AML-193 (cell line): ENCODE measurements around the gene SYCP1.
"Not testable (repeated sequence)": the region's sequence is repeated elsewhere in the genome, so short reads cannot be mapped to it uniquely, and the experiment has no call there.

Experiments used
- DNase-seq, 2 experiments: peaks; one replicate each; lab custom pipeline; 2025; lab: John Stamatoyannopoulos, UW

The SYCP1 gene

GRCh38 chr1:114959423-114959822, 104.8 kb downstream of the SYCP1 start:
- no peak for DNase-seq

GRCh38 chr1:114976891-114977290, 122.2 kb downstream of the SYCP1 start:
- no peak for DNase-seq

GRCh38 chr1:114979278-114979891, 124.7 kb downstream of the SYCP1 start:
- DNase-seq, result peak; percentile 35 to 49

GRCh38 chr1:114982251-114982650, 127.6 kb downstream of the SYCP1 start:
- DNase-seq, result no peak

GRCh38 chr1:114986286-114986685, 131.6 kb downstream of the SYCP1 start:
- DNase-seq, result no peak

- no peak for DNase-seq
These were observed 133.4 kb downstream of the SYCP1 start for GRCh38 chr1:114988095-114988494.

- DNase-seq, result no peak
These were observed 143.0 kb downstream of the SYCP1 start for GRCh38 chr1:114997510-114998289.

GRCh38 chr1:115006191-115006590, 151.5 kb downstream of the SYCP1 start:
- DNase-seq, result no peak

- DNase-seq, result no peak
These were observed 157.3 kb downstream of the SYCP1 start for GRCh38 chr1:115012006-115012405.

GRCh38 chr1:115012434-115012833, 157.8 kb downstream of the SYCP1 start:
- DNase-seq, result no peak

- DNase-seq, result no peak
These were observed 159.1 kb downstream of the SYCP1 start for GRCh38 chr1:115013792-115014191.

GRCh38 chr1:115019549-115019948, 164.9 kb downstream of the SYCP1 start:
- DNase-seq, result not testable (repeated sequence)

GRCh38 chr1:115021145-115021544, 166.5 kb downstream of the SYCP1 start:
- DNase-seq, result no peak

- no peak for DNase-seq
These were observed 168.9 kb downstream of the SYCP1 start for GRCh38 chr1:115023593-115023992.

GRCh38 chr1:115029526-115029925, 174.9 kb downstream of the SYCP1 start, which contains the start of gene TSHB:
Gene TSHB, plus strand, starts transcription at chr1:115029826. Its CDS starts 3,537 bp downstream, at chr1:115033363.
- no peak for DNase-seq

GRCh38 chr1:115031595-115031994, 176.9 kb downstream of the SYCP1 start:
- no peak for DNase-seq

- DNase-seq, result no peak
These were observed 181.0 kb downstream of the SYCP1 start for GRCh38 chr1:115035652-115036051.

- no peak for DNase-seq
These were observed 182.3 kb downstream of the SYCP1 start for GRCh38 chr1:115036814-115037507.

- DNase-seq, result no peak
These were observed 185.8 kb downstream of the SYCP1 start for GRCh38 chr1:115040501-115040900.

GRCh38 chr1:115041654-115042053, 187.0 kb downstream of the SYCP1 start:
- no peak for DNase-seq
